SU-DHL-6 (cell line): ENCODE results near the gene OSBPL5.

ENCODE experiments used
- CTCF ChIP-seq: fragments of 200-600 bp; sonication (generic); IDR thresholded peaks from one replicate; pipeline ENCODE4 v1.5.1; 2017; ENCODE audit warnings: antibody characterized with exemption, mild to moderate bottlenecking, low read length, moderate library complexity; ENCODE audit not compliant: insufficient read depth, poor library complexity, severe bottlenecking
- EZH2phosphoT487 ChIP-seq: fragments of 200-600 bp; sonication (generic), shearing (Covaris generic); conservative IDR thresholded peaks from 2 replicates; pipeline ENCODE4 v1.6.1; 2018; ENCODE audit warnings: mild to moderate bottlenecking, antibody characterized with exemption, low read length, moderate library complexity, mixed read lengths

GRCh38 chr11:3124821-3125220 lies 40.3 kb downstream of the OSBPL5 start:
- TF ChIP-seq CTCF (no peak), EZH2phosphoT487 (no peak)
